DMS79 treated with DMSO at 0.1 percent for 48 hours (cell line): ENCODE results near the gene LTB.
A peak's percentile ranks its signal among the peaks of the same experiment; 100 is the strongest.
"Not testable (repeated sequence)": the region's sequence is repeated elsewhere in the genome, so short reads cannot be mapped to it uniquely, and the experiment has no call there.

Experiments
- DNase-seq: peaks from one replicate; lab custom pipeline; 2025; lab: John Stamatoyannopoulos, UW

Gene LTB

DNA sequence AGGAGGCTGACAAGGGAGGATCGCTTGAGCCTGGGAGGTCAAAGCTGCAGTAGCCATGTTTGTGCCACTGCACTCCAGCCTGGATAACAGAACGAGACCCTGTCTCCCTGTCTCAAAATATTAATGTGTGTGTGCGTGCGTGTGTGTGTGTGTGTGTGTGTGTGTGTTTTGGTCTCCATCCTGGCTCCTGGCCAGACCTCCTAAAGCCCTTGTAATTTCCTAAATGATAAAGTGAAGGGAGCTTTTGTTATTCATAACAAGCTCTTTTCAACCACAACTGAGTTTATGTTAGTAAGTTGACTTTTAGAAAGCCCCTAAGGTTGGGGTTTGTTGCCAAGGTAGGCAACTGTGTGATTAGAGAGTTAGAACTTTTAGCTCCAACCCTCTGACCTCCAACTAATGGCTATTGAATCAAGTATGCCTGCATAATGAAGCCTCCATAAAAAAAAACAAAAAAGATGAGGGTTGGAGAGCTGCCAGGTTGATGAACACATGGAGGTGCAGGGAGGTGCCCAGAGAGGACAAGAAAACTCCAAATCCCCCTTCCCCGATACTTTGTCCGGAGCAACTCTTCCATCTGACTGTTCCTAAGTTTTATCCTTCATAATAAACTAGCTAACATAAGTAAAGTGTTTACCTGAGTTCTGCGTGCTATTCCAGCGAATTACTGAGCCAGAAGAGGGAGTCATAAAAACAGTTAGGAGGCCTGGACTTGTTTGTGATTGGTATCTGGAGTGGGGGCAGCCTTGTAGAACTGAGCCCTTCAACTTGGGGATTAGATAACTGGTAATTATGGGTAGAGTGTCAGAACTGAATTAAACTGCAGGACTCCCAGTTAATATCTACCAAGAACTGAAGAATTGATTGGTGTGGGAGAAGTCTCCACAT lies 27.5 kb upstream of the LTB start:
- DNase-seq, result peak; percentile 74

DNA sequence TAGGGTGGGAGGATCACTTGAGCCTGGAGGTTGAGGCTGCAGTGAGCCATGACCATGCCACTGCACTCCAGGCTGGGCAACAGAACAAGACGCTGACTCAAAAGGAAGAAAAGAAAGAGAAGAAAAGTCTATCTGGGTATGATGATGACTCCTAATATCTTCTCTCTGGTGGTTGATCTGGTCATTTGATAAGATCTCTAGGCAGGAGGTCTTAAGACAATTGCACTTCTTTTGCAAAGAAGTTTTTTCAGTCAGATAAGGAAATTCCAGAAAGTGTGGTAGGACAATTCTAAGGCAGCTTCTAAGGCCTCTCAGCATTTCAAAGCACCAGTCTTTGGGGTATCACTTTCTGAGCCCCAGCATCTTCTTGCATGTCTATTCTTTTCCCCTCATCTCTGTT lies 25.1 kb upstream of the LTB start:
- no peak for DNase-seq

DNA sequence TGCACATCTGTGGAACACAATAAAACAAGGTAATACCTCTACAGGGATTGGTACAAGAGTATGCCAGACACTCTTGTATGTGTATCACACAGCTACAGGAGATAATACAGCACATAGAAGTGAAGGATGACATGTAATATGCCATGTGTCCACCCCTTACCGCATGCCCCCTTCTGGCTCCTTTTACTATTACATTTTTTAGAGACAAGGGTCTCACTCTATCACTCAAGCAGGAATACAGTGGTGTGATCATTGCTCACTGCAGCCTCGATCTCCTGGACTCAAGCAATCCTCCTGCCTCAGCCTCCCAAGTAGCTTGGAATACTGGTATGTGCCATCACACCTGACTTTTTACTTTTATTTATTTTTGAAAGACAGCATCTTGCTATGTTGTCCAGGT lies 14.8 kb upstream of the LTB start:
- DNase-seq, result peak; percentile 3

DNA sequence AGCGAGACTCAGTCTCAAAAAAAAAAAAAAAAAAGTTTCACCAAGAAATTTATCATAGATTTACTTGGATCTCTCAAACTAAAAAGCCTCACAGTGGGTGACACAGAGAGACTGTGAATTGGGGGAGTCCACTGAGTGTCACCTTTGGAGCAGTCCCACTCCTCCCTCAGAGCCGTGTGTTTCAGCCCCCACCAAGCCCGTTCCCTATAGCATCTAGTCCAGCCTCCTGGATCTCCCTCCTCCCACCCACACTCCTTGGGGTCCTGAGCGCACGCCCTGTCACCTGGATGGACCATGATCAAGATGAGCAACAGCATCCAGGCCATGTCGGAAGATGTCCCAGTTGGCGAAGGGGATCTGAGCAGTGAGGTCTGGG lies 10.2 kb upstream of the LTB start:
- DNase-seq, result no peak

DNA sequence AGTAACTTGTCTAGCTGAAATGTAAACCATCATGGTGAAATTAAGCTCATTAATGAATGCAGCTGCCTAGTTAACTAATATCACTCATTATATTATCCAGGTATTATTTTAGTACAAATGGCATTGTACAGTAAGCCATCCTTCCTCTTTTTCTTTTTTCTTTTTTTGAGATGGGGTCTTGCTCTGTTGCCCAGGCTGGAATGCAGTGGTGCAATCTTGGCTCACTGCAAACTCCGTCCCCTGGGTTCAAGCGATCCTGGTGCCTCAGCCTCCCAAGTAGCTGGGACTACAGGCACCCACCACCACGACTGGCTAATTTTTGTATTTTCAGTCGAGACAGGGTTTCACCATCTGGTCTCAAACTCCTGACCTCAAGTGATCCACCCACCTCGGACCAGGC lies 8.5 kb upstream of the LTB start:
- not testable (repeated sequence) for DNase-seq

DNA sequence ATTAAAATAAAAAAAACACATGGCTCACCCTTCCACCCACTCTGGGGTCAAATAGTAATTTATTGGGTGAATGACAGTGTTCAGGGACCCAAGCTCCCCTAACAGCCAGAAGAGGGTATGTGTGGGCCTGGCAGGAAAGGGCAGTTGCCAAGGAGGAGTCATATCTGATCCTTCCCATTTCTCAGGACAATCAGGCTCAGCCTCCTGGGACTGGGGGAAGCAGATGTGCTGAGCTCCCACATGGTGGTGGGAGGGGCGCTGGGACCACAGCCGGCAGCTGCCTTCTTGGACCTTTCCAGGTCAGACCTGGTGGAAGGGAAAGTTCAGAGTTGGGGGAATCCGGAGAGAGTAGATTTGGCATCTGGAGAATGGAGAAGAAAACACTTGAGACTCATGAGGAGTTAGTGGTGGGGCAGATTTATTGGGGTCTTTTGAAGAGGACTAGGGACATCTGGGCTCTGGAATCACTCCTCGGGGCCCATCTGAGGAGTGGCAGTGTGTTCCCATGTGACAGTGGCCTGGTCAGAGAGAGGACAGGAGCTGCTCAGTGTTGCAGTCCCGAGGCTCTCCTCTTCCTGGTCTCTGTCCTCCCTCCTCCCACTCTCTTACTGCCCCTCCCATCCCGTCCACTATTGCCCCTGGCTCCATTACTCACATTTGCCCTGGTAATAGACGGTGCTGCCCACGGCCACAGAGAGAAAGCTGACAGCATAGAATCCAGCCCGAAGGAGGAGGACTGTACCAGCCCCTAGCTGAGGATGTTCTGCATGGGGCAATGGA lies 6.8 kb upstream of the LTB start:
- DNase-seq, result no peak

DNA sequence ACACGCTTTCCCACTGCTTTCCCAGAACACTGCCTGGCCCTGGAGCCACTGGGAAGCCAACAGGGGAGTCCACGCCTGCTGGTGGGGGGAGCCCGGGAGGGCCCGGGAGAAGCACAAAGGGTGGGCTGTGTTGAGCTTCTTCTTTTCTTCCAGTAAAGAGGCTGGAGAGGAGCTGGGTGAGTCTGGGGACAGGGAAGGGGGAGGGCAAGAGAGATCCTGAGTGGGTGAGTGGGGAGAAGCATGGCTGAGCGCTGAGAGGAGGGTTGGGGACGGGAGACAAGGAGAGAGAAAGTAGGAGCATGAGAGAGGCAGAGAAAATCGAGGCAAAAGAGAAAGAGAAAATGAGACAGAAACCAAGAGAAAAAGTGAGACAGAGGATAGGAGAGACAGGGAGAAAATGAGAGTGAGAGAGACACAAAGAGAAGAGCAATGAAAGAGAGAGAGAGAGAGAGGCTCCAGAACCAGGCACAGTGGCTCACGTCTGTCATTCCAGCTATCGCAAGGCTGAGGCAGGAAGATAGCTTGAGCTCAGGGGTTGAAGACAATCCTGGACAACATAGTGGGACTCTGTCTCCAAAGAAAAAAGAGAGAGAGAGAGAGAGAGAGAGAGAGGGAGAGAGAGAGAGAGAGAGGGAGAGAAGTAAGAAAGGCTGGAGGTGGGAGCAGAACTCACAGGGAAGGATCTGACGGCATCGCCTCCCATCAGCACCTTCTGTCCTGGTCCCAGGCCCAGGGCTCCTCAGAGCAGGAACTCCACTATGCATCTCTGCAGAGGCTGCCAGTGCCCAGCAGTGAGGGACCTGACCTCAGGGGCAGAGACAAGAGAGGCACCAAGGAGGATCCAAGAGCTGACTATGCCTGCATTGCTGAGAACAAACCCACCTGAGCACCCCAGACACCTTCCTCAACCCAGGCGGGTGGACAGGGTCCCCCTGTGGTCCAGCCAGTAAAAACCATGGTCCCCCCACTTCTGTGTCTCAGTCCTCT lies 5.9 kb upstream of the LTB start:
- DNase-seq, result no peak

DNA sequence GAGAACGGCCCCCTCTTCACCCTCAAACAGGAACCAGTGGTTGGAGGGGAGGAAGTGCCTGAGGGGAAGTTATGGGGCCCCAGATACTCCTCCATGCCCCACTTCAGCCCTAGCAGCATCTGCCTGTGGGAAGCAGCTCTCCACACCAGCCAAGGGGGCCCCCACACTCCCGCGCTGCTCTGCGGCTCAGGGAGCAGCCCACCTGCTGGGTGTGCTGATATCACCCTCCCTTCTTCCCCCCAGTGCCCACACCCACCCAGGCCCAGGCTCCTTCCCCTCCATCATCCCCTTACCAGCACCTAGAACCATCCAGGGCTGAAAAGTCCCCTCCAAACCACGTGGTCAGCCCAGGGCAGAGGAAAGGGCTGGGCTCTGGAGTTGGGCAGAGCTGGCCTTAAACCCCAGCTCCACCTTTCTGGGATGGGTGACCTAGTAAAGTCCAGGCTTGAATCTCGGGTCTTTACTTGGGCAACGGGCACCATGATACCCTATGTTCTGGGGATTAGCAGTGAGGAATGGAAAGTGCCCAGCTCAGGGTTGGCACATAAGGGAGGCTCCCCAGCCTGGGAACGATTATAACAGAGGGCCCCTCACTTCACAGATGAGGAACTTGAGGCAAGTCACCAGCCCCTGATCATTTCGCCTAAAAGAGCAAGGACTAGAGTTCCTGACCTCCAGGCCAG lies 4.5 kb upstream of the LTB start:
- no peak for DNase-seq

DNA sequence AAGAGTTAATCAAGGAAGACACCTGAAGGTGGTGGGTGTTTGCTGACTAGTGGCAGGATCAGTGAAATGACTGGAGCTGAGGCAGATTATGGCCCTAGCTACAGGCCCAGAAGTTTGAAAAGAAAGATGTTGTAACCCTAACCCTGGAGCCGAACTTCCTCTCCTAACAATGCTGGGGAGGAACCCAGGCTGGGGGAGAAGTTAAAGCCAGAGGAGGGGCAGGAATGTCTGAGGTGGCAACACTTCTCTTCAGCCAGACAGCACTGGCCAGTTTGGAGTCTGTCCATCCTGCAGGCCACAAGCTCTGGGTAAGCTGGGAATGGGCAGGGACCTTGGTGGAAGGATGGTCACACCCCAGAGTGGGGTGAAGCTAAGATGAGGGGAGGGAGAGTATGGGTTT lies 3.8 kb upstream of the LTB start, which contains the start of gene LST1:
LST1 (plus strand) TSS at position 270 of the 400 bp plus-strand sequence. CDS start 1,023 bp downstream, outside the sequence.
- DNase-seq, result no peak

DNA sequence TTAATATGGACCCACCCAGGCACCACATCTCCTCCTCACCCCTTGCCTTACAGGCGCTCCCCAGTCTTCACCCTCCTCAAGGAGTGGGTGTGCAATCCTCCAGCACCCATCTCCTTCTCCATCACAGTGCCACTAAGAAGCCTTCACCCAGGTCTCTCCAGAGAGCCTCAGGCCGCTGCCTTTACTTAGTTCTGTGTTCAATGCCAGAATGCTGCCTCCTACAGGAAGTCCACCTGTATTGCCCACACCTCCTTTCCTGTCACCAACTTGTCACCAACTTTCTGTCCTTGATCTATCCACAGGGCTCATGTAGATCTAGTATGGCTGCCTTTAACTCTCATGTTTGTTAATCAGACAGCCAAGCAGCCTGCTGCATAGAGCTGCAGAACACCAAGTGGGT lies 3.3 kb upstream of the LTB start:
- DNase-seq, result no peak

DNA sequence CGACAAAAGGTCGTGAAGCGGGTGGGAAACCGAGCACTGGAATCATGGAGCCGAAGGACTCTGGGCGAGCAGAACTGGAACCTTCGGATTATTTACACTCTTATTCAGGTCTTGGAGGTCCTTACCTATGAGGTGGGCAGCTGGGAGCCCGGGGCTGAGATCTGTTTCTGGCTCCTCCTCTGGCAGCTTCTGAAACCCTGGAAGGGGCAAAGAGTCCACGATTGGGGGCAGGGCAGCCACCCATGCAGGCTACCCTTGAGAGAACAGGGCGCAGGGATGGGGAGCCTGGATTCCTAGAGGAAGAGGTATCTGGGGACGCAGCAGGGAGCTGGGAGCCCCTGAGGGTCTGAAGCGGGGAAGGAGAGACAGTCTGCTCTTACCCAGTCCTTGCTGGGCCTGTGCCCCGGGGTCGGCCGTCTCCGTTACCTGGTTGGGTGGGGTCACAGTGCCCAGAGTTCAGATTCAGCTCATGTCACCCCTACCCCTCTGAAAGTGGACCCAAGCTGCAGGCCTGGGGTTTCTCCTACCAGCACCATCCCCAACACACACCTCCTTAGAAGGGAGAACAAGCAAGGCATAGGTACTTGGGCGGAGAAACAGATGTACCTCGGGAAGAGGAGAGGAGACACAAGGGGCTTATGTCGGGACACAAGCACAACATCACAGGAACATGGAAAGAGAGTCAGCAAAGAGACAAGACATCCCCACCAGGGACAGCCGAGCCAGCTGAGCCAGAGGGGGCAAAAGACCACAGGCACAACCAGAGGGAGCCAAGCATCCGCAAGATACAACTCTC lies 592 bp downstream of the LTB start:
- no peak for DNase-seq

DNA sequence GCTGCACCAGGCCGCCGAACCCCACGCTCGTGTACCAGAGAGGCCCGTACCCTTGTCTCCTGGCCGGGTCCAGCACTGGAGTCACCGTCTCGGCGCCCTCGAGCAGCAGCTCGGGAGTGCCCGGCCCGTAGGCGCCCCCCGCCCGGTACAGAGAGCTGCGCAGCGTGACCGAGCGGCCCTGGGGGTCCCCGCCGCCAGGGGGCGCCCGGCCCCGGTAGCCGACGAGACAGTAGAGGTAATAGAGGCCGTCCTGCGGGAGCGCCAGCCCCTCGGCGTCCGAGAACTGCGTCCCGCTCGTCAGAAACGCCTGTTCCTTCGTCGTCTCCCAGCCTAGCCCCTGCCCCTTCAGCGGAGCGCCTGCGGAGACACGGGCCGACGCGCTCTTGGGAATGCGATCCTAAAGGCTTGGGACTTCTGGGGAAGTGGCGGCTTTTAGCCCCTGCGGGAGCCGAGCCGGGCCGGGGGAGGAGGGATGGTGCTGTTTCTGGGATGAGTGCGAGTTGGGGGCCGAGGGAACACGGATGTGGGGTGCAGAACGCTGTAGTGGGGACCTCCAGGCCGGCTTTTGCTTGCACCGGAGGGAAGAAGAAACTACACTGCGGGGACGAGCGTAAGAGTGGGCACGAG lies 1.3 kb downstream of the LTB start:
- peak; percentile 60 for DNase-seq

DNA sequence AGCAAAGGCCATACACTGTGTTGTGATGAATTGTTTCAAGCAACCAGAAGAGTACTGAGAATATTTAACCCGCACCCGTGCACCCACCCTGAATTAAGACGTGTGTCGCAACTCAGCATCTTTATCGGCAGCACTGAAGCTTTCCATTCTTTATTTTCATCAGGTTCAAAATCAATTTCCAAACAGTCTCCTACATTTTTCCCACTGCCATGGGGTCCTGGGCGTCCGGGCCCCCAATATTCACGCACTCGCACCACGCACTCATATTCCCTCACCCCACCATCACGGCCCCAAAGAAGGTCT lies 1.8 kb downstream of the LTB start:
- DNase-seq, result no peak

DNA sequence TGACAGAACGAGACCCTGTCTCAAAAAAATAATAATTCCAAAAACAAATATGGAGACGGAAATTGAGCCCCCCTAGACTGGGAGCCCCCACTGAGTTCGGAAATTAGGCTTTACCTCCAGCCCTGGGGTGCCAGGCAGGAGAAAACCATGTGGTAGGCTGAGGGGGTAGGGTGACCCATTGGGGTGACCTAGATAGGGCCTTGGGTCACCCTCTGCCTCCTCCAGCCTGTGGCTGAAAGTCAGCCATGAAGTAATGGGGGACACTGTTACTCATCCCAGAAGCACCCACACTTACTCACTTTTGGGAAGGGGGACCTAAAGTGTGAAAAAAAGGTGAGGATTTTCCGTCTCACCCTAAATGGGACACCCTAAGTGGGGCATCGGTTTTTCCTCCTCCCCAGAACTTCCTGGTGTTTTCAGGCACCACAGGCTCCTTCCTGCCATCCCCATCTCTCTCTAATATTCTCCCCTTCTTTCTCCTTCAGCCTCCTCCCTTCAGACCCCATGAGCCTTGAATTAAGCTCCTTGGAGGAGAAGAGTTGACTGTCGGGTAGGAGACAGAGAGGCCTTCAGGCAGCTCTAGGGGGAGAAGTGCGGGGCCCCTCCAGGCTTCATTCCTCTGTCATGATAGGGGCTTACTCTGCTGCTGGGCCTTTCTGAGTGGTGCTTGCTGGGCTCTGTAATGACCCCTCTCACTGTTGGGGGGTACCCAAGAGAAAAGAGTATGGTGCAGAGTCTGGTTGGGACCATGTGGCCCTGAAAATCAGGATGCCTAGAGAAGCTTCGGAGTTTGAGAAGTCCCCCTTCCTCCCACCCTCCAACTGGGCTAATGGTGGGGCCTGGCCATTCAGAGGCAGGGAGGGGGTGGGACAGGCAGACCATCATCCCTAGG lies 2.4 kb downstream of the LTB start:
- no peak for DNase-seq

DNA sequence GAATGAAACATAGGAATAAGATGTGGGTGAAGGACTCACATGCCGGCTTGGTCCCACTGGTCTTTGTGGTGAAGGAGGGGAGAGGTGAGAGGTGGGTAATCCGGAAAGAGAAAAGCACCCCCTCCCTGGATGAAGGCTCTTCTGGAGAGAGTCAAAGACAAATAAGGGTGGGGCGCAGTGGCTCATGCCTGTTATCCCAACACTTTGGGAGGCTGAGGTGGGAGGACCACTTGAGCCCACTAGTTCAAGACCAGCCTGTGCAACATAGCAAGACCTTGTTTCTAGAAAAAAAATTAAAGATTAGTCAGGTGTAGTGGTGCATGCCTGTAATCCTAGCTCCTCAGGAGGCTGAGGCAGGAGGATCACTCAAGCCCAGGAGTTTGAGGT lies 3.1 kb downstream of the LTB start:
- DNase-seq, result no peak

DNA sequence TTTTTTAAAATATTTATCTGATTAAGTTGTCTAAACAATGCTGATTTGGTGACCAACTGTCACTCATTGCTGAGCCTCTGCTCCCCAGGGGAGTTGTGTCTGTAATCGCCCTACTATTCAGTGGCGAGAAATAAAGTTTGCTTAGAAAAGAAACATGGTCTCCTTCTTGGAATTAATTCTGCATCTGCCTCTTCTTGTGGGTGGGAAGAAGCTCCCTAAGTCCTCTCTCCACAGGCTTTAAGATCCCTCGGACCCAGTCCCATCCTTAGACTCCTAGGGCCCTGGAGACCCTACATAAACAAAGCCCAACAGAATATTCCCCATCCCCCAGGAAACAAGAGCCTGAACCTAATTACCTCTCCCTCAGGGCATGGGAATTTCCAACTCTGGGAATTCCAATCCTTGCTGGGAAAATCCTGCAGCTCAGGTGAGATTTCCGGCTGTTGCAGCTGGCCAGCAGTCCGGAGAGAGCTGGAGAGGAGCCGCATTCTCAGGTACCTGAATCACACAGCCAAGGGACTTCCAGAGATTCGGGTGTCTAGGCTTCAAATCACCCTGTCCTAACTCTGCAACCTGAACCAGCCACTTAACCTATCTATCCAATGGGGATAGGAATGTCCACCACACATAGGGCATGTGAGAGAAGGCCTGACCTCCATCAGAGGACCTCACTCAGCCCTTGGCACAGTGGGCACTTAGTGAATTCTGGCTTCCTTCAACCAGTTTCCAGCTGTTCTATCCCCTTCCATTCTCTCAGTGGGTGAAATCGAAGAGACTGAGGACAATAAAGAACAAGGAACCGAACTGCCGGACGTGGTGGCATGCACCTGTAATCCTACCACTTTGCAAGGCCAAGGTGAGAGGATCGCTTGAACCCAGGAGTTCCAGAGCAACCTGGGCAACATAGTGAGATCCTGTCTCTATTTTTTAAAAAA lies 3.8 kb downstream of the LTB start:
- no peak for DNase-seq

DNA sequence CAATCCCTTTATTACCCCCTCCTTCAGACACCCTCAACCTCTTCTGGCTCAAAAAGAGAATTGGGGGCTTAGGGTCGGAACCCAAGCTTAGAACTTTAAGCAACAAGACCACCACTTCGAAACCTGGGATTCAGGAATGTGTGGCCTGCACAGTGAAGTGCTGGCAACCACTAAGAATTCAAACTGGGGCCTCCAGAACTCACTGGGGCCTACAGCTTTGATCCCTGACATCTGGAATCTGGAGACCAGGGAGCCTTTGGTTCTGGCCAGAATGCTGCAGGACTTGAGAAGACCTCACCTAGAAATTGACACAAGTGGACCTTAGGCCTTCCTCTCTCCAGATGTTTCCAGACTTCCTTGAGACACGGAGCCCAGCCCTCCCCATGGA lies 4.7 kb downstream of the LTB start:
- no peak for DNase-seq

DNA sequence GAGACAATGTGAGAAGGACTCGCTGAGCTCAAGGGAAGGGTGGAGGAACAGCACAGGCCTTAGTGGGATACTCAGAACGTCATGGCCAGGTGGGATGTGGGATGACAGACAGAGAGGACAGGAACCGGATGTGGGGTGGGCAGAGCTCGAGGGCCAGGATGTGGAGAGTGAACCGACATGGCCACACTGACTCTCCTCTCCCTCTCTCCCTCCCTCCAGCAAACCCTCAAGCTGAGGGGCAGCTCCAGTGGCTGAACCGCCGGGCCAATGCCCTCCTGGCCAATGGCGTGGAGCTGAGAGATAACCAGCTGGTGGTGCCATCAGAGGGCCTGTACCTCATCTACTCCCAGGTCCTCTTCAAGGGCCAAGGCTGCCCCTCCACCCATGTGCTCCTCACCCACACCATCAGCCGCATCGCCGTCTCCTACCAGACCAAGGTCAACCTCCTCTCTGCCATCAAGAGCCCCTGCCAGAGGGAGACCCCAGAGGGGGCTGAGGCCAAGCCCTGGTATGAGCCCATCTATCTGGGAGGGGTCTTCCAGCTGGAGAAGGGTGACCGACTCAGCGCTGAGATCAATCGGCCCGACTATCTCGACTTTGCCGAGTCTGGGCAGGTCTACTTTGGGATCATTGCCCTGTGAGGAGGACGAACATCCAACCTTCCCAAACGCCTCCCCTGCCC lies 5.2 kb downstream of the LTB start:
- no peak for DNase-seq
